Kidney (tissue), 14 donors: ENCODE measurements around the gene LPAR2. TPM values are rescaled to one million over a fixed set of nuclear protein-coding genes. Genes with fewer than 3 reads are reported as not detected.
"Not testable (repeated sequence)": the region's sequence is repeated elsewhere in the genome, so short reads cannot be mapped to it uniquely, and the experiment has no call there.

ENCODE experiments used
- DNase-seq, 5 donors: peaks; one replicate each; pipeline ENCODE4 v3.0.0-alpha.2; 2013 to 2020
- FAIRE-seq: peaks from 2 replicates; lab custom pipeline; 2012; peaks lifted over from hg19 to GRCh38; lab: Jason Lieb, UNC
- H3K27ac ChIP-seq, 2 donors: one replicate each; pipeline ENCODE4 v1.7.0; 2013; ENCODE audit warnings: low read depth in 2 of 2, low read length in 2 of 2, inconsistent platforms in 1 of 2
- H3K27me3 ChIP-seq: one replicate; pipeline ENCODE4 v1.7.1; 2013; ENCODE audit warnings: low read length, inconsistent platforms; ENCODE audit not compliant: control insufficient read depth, insufficient read depth
- H3K36me3 ChIP-seq, 3 donors: one replicate each; pipeline versions ENCODE4 v1.7.0 to v1.7.1; 2013; ENCODE audit warnings: low read length in 3 of 3, control low read depth in 1 of 3, inconsistent platforms in 1 of 3; ENCODE audit not compliant: insufficient read depth in 3 of 3, control insufficient read depth in 2 of 3
- H3K4me1 ChIP-seq, 3 donors: one replicate each; pipeline versions ENCODE4 v1.7.0 to v1.7.1; 2013; ENCODE audit warnings: low read length in 3 of 3, inconsistent platforms in 1 of 3, low read depth in 1 of 3; ENCODE audit not compliant: control insufficient read depth in 2 of 3, insufficient read depth in 2 of 3
- H3K4me3 ChIP-seq, 3 donors: one replicate each; pipeline versions ENCODE4 v1.7.0 to v1.8.1; 2013; ENCODE audit warnings: low read length in 3 of 3, control low read depth in 1 of 3, inconsistent platforms in 1 of 3
- H3K9ac ChIP-seq, 3 donors: one replicate each; pipeline versions ENCODE4 v1.7.0 to v1.7.1; 2013; ENCODE audit warnings: low read length in 3 of 3, control low read depth in 1 of 3, inconsistent platforms in 1 of 3
- H3K9me3 ChIP-seq, 3 donors: one replicate each; pipeline versions ENCODE4 v1.7.0 to v1.7.1; 2013; ENCODE audit warnings: low read length in 3 of 3, control low read depth in 1 of 3, inconsistent platforms in 1 of 3; ENCODE audit not compliant: control insufficient read depth in 2 of 3, insufficient read depth in 1 of 3
- CTCF ChIP-seq: IDR thresholded peaks from 3 replicates; pipeline ENCODE4 v1.5.1; 2012; ENCODE audit warnings: mild to moderate bottlenecking, moderate library complexity, borderline replicate concordance; ENCODE audit not compliant: insufficient read depth; ENCODE audit errors: extremely low read depth
- intact Hi-C: fragments of 100-400 bp; cut with DNase I; formaldehyde crosslinking; loops from one replicate; pipeline ENCODE4 v1.11.1; 2022
- polyA plus RNA-seq: library from polyadenylated mRNA; stranded (reverse); fragments of 350-450 nt; fragmentation: Illumina TruSeq; extraction: RNeasy Lipid Tissue Mini Kit (QIAGEN cat#74804); gene quantifications from one replicate; pipeline ENCODE4 v1.2.3, GENCODE V29; 2014; ENCODE audit warnings: low read depth, low replicate concordance; ENCODE audit not compliant: insufficient read depth
- total RNA-seq: library from RNA; stranded (reverse); fragmentation: NEBNext Ultra II Directional; extraction: Animal tissue kit (Norgen Biotek cat#: 25700); gene quantifications from one replicate; pipeline ENCODE4 v1.2.1, GENCODE V29; 2021
- donor health status: control.
- donor health status: control.
- donor health status: control.
- donor health status: control.
- donor health status: control.
- donor health status: DM: yes; HTN: yes; CAD: no.
- donor health status: Normal renal cell carcinoma (clear cell type).

LPAR2 gene
- total and polyA plus RNA-seq, 2 donors from 2014 or later: 5.6 to 10.4 TPM

- peaks cover 0 to 2% (median 0%) of the 10 kb centered on the region in 3 donors for H3K4me1 ChIP-seq
- no peaks in the 10 kb centered on the region for H3K27me3 ChIP-seq
- FAIRE-seq: no peak
- H3K4me3 ChIP-seq: no peak overlapping the region
- H3K9me3 ChIP-seq: no peaks in the 10 kb centered on the region
- no peak for TF ChIP-seq CTCF
- H3K27ac ChIP-seq: no peak overlapping the region
- DNase-seq: no peak
- intact Hi-C loops: no loop called here
- no peaks in the 10 kb centered on the region for H3K36me3 ChIP-seq
- H3K9ac ChIP-seq: no peak overlapping the region
Observed at GRCh38 chr19:19602136-19602712, 25.8 kb downstream of the LPAR2 start.

GRCh38 chr19:19600793-19601330 lies 27.2 kb downstream of the LPAR2 start:
- no peak overlapping the region for H3K4me3 ChIP-seq
- no peaks in the 10 kb centered on the region for H3K27me3 ChIP-seq
- no peak for DNase-seq
- H3K4me1 ChIP-seq: peaks cover 0 to 2% (median 0%) of the 10 kb centered on the region in 3 donors
- TF ChIP-seq CTCF: no peak
- no peak for FAIRE-seq
- no peak overlapping the region for H3K27ac ChIP-seq
- no peak overlapping the region for H3K9ac ChIP-seq
- H3K36me3 ChIP-seq: no peaks in the 10 kb centered on the region
- H3K9me3 ChIP-seq: no peaks in the 10 kb centered on the region
- intact Hi-C loops: no loop called here

- H3K36me3 ChIP-seq, H3K4me3 ChIP-seq, intact Hi-C loops, H3K27me3 ChIP-seq, H3K9ac ChIP-seq, FAIRE-seq, H3K9me3 ChIP-seq, H3K4me1 ChIP-seq, H3K27ac ChIP-seq, DNase-seq: not testable (repeated sequence)
Observed at GRCh38 chr19:19598728-19599451, 29.1 kb downstream of the LPAR2 start.

- H3K4me3 ChIP-seq: no peak overlapping the region
- no peak overlapping the region for H3K27ac ChIP-seq
- no peak for DNase-seq
- no peaks in the 10 kb centered on the region for H3K9me3 ChIP-seq
- H3K9ac ChIP-seq: no peak overlapping the region
- no peak for TF ChIP-seq CTCF
- peaks cover 0 to 2% (median 0%) of the 10 kb centered on the region in 3 donors for H3K4me1 ChIP-seq
- no peaks in the 10 kb centered on the region for H3K27me3 ChIP-seq
- no peak for FAIRE-seq
- intact Hi-C loops: no loop called here
- no peaks in the 10 kb centered on the region for H3K36me3 ChIP-seq
Observed at GRCh38 chr19:19597809-19598306, 30.2 kb downstream of the LPAR2 start.
